ENCODE results near the gene MAGEB16.

Gene MAGEB16

DNA sequence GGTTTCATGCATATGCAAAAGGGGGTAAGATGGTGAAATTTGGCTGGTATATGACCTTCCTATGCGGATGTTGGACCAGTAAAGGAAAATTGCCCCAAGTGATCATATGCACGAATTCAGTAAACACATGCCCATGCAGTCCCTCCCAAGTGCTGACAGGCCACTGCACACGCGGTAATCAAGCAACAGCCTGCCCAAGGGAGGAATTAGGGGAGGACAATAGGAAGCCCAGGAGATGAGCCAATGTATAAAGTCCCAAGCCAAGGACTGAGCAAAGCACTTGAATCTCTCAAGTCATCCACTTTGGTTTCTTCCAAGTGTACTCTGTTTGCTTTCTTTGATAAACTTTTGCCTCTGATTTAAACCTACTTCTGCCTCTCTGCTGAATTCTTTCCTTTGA lies 21.1 kb downstream of the MAGEB16 start:
- TF ChIP-seq YY1 (IDR thresholded peaks at IDR 0.05; ENCODE audit: insufficient read depth, insufficient read length) (no peak), ZNF274 (IDR thresholded peaks at IDR 0.05; ENCODE audit: low read depth, low read length) (no peak)
- Histone ChIP-seq H3K9ac (ENCODE audit: insufficient read length, low read depth) (no peak overlapping the region), H3K36me3 (ENCODE audit: insufficient read depth, insufficient read length, low read length) (no peaks in the 10 kb centered on the region), H3K4me3 (ENCODE audit: insufficient read length, low read depth) (no peak overlapping the region), H3K4me1 (ENCODE audit: insufficient read depth, insufficient read length) (no peaks in the 10 kb centered on the region), H3K9me3 (ENCODE audit: insufficient read depth, low read length) (peaks cover 7% of the 10 kb centered on the region; the same call in 1 of the 2 replicates), H3K27me3 (ENCODE audit: insufficient read depth, insufficient read length) (no peaks in the 10 kb centered on the region)
- DNase-seq (ENCODE audit: low read depth, low spot score): no peak

DNA sequence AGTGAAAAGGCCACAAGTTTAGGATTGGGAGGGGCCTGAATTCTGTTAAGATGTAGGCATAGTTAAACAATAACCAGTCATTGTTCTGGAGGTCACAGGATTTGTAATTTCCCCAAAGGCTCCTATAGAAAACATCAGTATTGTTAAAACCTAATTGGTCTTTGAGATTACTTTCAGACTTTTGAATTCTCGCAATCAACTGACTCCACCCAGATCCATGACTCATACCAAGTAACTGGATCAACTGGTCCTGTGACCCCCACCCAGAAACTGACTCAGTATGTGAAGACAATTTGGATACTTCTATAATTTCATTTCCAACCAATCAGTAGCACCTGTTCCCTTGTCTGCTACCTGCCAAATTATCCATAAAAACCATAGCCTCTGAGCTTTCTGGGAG lies 28.4 kb downstream of the MAGEB16 start:
- no peaks in the 10 kb centered on the region for H3K27me3 ChIP-seq (ENCODE audit: insufficient read depth, insufficient read length)
- H3K9ac ChIP-seq (ENCODE audit: insufficient read length, low read depth): no peak overlapping the region
- no peak overlapping the region for H3K4me3 ChIP-seq (ENCODE audit: insufficient read length, low read depth)
- no peak for DNase-seq (ENCODE audit: low read depth, low spot score)
- no peaks in the 10 kb centered on the region for H3K36me3 ChIP-seq (ENCODE audit: insufficient read depth, insufficient read length, low read length)
- H3K4me1 ChIP-seq (ENCODE audit: insufficient read depth, insufficient read length): no peaks in the 10 kb centered on the region
- TF ChIP-seq YY1 (IDR thresholded peaks at IDR 0.05; ENCODE audit: insufficient read depth, insufficient read length): no peak
- no peak for TF ChIP-seq SUZ12 (IDR thresholded peaks at IDR 0.05; ENCODE audit: extremely low read depth, insufficient read depth, insufficient read length)
- no peak for TF ChIP-seq ZNF274 (IDR thresholded peaks at IDR 0.05; ENCODE audit: low read depth, low read length)
- peaks cover 16% of the 10 kb centered on the region; the same call in 1 of the 2 replicates for H3K9me3 ChIP-seq (ENCODE audit: insufficient read depth, low read length)

- no peak for DNase-seq (ENCODE audit: low read depth, low spot score)
- peaks cover 7% of the 10 kb centered on the region; the same call in 1 of the 2 replicates for H3K9me3 ChIP-seq (ENCODE audit: insufficient read depth, low read length)
- no peak overlapping the region for H3K4me3 ChIP-seq (ENCODE audit: insufficient read length, low read depth)
- H3K9ac ChIP-seq (ENCODE audit: insufficient read length, low read depth): no peak overlapping the region
- H3K36me3 ChIP-seq (ENCODE audit: insufficient read depth, insufficient read length, low read length): no peaks in the 10 kb centered on the region
- no peak for TF ChIP-seq YY1 (IDR thresholded peaks at IDR 0.05; ENCODE audit: insufficient read depth, insufficient read length)
- no peak for TF ChIP-seq SUZ12 (IDR thresholded peaks at IDR 0.05; ENCODE audit: extremely low read depth, insufficient read depth, insufficient read length)
- TF ChIP-seq ZNF274 (IDR thresholded peaks at IDR 0.05; ENCODE audit: low read depth, low read length): no peak
- H3K4me1 ChIP-seq (ENCODE audit: insufficient read depth, insufficient read length): no peaks in the 10 kb centered on the region
- no peaks in the 10 kb centered on the region for H3K27me3 ChIP-seq (ENCODE audit: insufficient read depth, insufficient read length)
Observed at GRCh38 chrX:35829501-35829900, 31.4 kb downstream of the MAGEB16 start.

DNA sequence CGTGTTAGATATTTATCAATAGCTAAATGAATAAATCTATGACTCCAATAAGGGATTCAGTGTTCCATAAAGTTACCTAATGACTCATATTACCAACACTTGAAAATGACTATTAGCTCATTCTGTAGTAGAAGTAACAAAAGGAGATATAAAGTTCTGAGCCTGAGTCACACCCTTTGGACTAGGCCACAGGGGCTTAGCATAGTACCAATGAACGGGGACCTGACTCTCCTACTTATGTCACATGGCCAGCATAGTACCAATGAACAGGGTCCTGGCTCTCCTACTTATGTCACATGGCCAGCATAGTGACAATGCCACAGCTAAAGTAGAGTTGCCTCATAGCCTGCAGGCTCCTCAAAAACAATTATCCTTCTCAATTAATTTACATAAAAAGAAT lies 43.7 kb downstream of the MAGEB16 start:
- Histone ChIP-seq H3K4me3 (ENCODE audit: insufficient read length, low read depth) (no peak overlapping the region), H3K4me1 (ENCODE audit: insufficient read depth, insufficient read length) (no peaks in the 10 kb centered on the region), H3K9ac (ENCODE audit: insufficient read length, low read depth) (no peak overlapping the region), H3K27me3 (ENCODE audit: insufficient read depth, insufficient read length) (no peaks in the 10 kb centered on the region), H3K9me3 (ENCODE audit: insufficient read depth, low read length) (no peaks in the 10 kb centered on the region), H3K36me3 (ENCODE audit: insufficient read depth, insufficient read length, low read length) (no peaks in the 10 kb centered on the region)
- no peak for DNase-seq (ENCODE audit: low read depth, low spot score)
- TF ChIP-seq ZNF274 (IDR thresholded peaks at IDR 0.05; ENCODE audit: low read depth, low read length): no peak
- TF ChIP-seq SUZ12 (IDR thresholded peaks at IDR 0.05; ENCODE audit: extremely low read depth, insufficient read depth, insufficient read length): no peak
- no peak for TF ChIP-seq YY1 (IDR thresholded peaks at IDR 0.05; ENCODE audit: insufficient read depth, insufficient read length)

DNA sequence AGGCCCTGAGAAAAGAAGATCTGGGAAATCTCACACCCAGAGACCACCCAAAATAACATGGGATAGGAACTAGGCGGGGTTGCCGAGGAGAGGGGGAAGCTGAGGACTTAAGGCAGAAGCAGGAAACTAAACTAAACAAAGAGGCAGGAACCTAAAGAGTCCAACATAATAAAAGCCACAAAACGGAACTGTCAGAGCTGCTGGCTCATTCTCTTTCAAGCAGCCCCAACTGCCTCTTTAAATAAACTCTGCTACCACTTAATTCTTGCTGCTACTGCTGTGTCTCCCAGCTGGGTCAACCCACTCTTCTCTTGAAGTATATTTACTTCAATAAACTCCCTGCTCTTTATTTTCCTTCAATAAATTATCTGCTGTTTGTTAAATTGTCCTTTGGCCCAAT lies 44.5 kb downstream of the MAGEB16 start:
- Histone ChIP-seq H3K9me3 (ENCODE audit: insufficient read depth, low read length) (no peaks in the 10 kb centered on the region), H3K36me3 (ENCODE audit: insufficient read depth, insufficient read length, low read length) (no peaks in the 10 kb centered on the region), H3K27me3 (ENCODE audit: insufficient read depth, insufficient read length) (no peaks in the 10 kb centered on the region), H3K4me3 (ENCODE audit: insufficient read length, low read depth) (no peak overlapping the region), H3K4me1 (ENCODE audit: insufficient read depth, insufficient read length) (no peaks in the 10 kb centered on the region), H3K9ac (ENCODE audit: insufficient read length, low read depth) (no peak overlapping the region)
- no peak for TF ChIP-seq SUZ12 (IDR thresholded peaks at IDR 0.05; ENCODE audit: extremely low read depth, insufficient read depth, insufficient read length)
- no peak for TF ChIP-seq ZNF274 (IDR thresholded peaks at IDR 0.05; ENCODE audit: low read depth, low read length)
- no peak for TF ChIP-seq YY1 (IDR thresholded peaks at IDR 0.05; ENCODE audit: insufficient read depth, insufficient read length)
- no peak for DNase-seq (ENCODE audit: low read depth, low spot score)

GRCh38 chrX:35847736-35848135 lies 49.6 kb downstream of the MAGEB16 start:
- Histone ChIP-seq H3K9me3 (ENCODE audit: insufficient read depth, low read length) (no peaks in the 10 kb centered on the region), H3K4me1 (ENCODE audit: insufficient read depth, insufficient read length) (no peaks in the 10 kb centered on the region), H3K4me3 (ENCODE audit: insufficient read length, low read depth) (no peak overlapping the region), H3K36me3 (ENCODE audit: insufficient read depth, insufficient read length, low read length) (no peaks in the 10 kb centered on the region), H3K27me3 (ENCODE audit: insufficient read depth, insufficient read length) (no peaks in the 10 kb centered on the region), H3K9ac (ENCODE audit: insufficient read length, low read depth) (no peak overlapping the region)
- DNase-seq (ENCODE audit: low read depth, low spot score): no peak
- no peak for TF ChIP-seq ZNF274 (IDR thresholded peaks at IDR 0.05; ENCODE audit: low read depth, low read length)
- no peak for TF ChIP-seq YY1 (IDR thresholded peaks at IDR 0.05; ENCODE audit: insufficient read depth, insufficient read length)
- TF ChIP-seq SUZ12 (IDR thresholded peaks at IDR 0.05; ENCODE audit: extremely low read depth, insufficient read depth, insufficient read length): no peak
